Retinal pigment epithelial cell (primary cell): ENCODE data around the gene MAP3K19.

Source experiments
- DNase-seq: peaks from one replicate; pipeline ENCODE4 v3.0.0-alpha.2; 2010; ENCODE audit warnings: low read depth
- H3K4me3 ChIP-seq: 2 replicates; pipeline ENCODE4 v1.5.1; 2011; ENCODE audit warnings: mild to moderate bottlenecking, low read length, control low read depth, moderate library complexity
- CTCF ChIP-seq: conservative IDR thresholded peaks from 2 replicates; pipeline ENCODE4 v1.5.1; 2011; ENCODE audit warnings: low read depth, low read length, control low read depth, inconsistent platforms

MAP3K19 gene

GRCh38 chr2:134957477-134957876 is 89.8 kb downstream of the MAP3K19 start:
- no peak for TF ChIP-seq CTCF
- DNase-seq, result no peak
- no peak overlapping the region for H3K4me3 ChIP-seq

GRCh38 chr2:134955744-134956143 is 91.5 kb downstream of the MAP3K19 start:
- no peak for TF ChIP-seq CTCF
- no peak for DNase-seq
- H3K4me3 ChIP-seq, result no peak overlapping the region

GRCh38 chr2:134954065-134954464 is 93.2 kb downstream of the MAP3K19 start:
- no peak for DNase-seq
- H3K4me3 ChIP-seq, result no peak overlapping the region
- no peak for TF ChIP-seq CTCF

GRCh38 chr2:134952608-134953007 is 94.6 kb downstream of the MAP3K19 start:
- no peak for TF ChIP-seq CTCF
- DNase-seq, result no peak
- H3K4me3 ChIP-seq, result no peak overlapping the region

- no peak for DNase-seq
- TF ChIP-seq CTCF, result no peak
Observed at GRCh38 chr2:134950886-134951285, 96.4 kb downstream of the MAP3K19 start.

GRCh38 chr2:134949981-134950708 is 97.1 kb downstream of the MAP3K19 start:
- TF ChIP-seq CTCF, result no peak
- H3K4me3 ChIP-seq, result no peak overlapping the region
- DNase-seq, result no peak

More at GRCh38 chr2:134950886-134951285, 96.4 kb downstream of the MAP3K19 start:
- H3K4me3 ChIP-seq, result no peak overlapping the region

- TF ChIP-seq CTCF, result no peak
- H3K4me3 ChIP-seq, result no peak overlapping the region
- no peak for DNase-seq
Observed at GRCh38 chr2:134946073-134946472, 101.2 kb downstream of the MAP3K19 start.
